GM06990 (cell line): ENCODE measurements around the gene GZF1.
"Not testable (repeated sequence)": the region's sequence is repeated elsewhere in the genome, so short reads cannot be mapped to it uniquely, and the experiment has no call there.

ENCODE experiments used
- DNase-seq: peaks from one replicate; pipeline ENCODE4 v3.0.0-alpha.2; 2011; ENCODE audit not compliant: insufficient read length; ENCODE audit errors: extremely low read depth
- H3K27me3 ChIP-seq: replicated peaks from 2 replicates; pipeline ENCODE4 v1.6.0; 2011; ENCODE audit warnings: low read length; ENCODE audit not compliant: control insufficient read depth, insufficient read depth
- H3K36me3 ChIP-seq: 2 replicates; pipeline ENCODE4 v1.5.1; 2011; ENCODE audit warnings: low read length; ENCODE audit not compliant: control insufficient read depth, insufficient read depth
- H3K4me3 ChIP-seq: replicated peaks from 2 replicates; pipeline ENCODE4 v1.5.1; 2011; ENCODE audit warnings: low read depth, mild to moderate bottlenecking, control low read depth, low read length
- TF ChIP-seq, protein P1 (sequence below): IDR thresholded peaks from 2 replicates; pipeline ENCODE4 v1.5.1; 2011; ENCODE audit warnings: low read length, control low read depth, mild to moderate bottlenecking, inconsistent platforms; ENCODE audit not compliant: insufficient read depth, poor library complexity, severe bottlenecking

The GZF1 gene

DNA sequence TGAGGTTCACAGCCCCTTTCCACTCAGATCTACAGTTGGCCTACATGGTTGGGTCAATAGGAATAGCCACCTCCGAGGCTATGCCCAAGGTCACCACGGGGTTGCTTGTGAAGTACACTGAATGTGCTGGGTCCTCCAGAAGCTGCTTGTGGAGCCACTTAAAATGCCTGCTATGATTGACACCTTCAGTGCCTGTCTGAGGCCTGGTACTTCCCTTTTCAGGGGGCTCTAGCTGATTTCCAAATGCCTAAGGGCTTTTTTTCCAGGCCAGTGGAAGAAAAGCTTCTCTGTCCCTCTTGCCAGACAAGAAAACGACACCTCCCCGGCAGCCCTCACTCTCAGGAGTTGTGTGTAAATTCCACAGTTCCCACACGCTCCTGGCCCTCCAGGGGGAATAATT lies 17.6 kb upstream of the GZF1 start:
- no peak for DNase-seq
- Histone ChIP-seq H3K27me3 (no peaks in the 10 kb centered on the region), H3K36me3 (no peaks in the 10 kb centered on the region), H3K4me3 (no peak overlapping the region)
- TF ChIP-seq, protein P1, sequence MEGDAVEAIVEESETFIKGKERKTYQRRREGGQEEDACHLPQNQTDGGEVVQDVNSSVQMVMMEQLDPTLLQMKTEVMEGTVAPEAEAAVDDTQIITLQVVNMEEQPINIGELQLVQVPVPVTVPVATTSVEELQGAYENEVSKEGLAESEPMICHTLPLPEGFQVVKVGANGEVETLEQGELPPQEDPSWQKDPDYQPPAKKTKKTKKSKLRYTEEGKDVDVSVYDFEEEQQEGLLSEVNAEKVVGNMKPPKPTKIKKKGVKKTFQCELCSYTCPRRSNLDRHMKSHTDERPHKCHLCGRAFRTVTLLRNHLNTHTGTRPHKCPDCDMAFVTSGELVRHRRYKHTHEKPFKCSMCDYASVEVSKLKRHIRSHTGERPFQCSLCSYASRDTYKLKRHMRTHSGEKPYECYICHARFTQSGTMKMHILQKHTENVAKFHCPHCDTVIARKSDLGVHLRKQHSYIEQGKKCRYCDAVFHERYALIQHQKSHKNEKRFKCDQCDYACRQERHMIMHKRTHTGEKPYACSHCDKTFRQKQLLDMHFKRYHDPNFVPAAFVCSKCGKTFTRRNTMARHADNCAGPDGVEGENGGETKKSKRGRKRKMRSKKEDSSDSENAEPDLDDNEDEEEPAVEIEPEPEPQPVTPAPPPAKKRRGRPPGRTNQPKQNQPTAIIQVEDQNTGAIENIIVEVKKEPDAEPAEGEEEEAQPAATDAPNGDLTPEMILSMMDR, result no peak

DNA sequence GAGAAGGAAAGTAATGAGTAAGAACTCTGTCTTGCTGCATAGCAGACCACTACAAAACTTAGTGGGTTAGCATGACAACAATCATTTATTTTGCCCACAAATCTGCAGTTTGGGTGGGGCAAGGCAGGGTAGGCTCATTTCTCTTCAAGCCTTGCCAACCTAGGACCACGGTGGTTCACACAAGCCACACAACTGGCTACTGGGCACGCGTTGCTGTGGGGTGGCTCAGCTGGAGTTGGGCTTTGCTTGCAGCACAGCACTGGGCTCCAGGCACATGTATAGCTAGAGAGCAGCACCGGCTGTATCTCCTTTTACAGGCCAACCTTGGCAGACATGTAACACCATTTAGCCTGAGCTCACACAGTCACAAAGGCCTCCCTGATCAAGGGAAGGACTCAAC lies 16.0 kb upstream of the GZF1 start:
- DNase-seq, result no peak
- H3K4me3 ChIP-seq, result no peak overlapping the region
- TF ChIP-seq, protein P1, result no peak

DNA sequence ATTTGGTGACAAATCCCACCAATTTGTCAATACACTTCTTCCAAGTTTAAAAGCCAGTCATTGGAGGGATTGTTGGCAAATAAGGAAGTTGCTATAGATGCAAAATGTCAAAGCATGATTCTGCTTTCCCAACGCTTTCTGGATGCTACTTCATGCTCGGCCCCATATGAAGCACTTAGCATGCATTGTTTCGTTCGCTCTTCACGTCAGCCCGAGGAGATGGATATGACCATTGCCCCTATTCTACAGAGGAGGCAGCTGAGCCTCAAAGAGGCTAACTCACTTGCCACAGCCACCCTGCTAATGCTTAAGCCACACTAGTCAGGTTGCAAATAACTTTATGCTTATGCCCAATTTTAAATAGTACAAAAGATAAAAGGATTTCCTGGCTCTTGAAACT lies 14.2 kb upstream of the GZF1 start:
- no peak for DNase-seq
- TF ChIP-seq, protein P1, result no peak
- H3K36me3 ChIP-seq, result no peaks in the 10 kb centered on the region
- H3K27me3 ChIP-seq, result no peaks in the 10 kb centered on the region
- H3K4me3 ChIP-seq, result no peak overlapping the region

More for the DNA sequence above, 16.0 kb upstream of the GZF1 start:
- Histone ChIP-seq H3K27me3 (no peaks in the 10 kb centered on the region), H3K36me3 (no peaks in the 10 kb centered on the region)

DNA sequence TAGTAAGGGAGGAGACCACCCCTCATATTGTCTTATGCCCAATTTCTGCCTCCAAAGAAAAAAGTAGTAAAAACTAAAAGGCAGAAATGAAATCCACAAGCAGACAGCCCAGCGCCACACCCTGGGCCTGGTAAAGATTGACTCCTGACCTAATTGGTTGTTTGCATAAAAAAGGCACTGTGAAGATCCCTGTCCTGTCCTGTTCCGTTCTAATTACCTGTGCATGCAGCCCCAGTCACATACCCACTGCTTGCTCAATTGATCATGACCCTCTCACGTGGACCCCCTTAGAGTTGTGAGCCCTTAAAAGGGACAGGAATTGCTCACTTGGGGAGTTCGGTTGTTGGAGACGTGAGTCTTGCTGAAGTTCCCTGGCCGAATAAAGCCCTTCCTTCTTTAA lies 13.5 kb upstream of the GZF1 start:
- DNase-seq, H3K36me3 ChIP-seq, H3K4me3 ChIP-seq, H3K27me3 ChIP-seq: not testable (repeated sequence)

DNA sequence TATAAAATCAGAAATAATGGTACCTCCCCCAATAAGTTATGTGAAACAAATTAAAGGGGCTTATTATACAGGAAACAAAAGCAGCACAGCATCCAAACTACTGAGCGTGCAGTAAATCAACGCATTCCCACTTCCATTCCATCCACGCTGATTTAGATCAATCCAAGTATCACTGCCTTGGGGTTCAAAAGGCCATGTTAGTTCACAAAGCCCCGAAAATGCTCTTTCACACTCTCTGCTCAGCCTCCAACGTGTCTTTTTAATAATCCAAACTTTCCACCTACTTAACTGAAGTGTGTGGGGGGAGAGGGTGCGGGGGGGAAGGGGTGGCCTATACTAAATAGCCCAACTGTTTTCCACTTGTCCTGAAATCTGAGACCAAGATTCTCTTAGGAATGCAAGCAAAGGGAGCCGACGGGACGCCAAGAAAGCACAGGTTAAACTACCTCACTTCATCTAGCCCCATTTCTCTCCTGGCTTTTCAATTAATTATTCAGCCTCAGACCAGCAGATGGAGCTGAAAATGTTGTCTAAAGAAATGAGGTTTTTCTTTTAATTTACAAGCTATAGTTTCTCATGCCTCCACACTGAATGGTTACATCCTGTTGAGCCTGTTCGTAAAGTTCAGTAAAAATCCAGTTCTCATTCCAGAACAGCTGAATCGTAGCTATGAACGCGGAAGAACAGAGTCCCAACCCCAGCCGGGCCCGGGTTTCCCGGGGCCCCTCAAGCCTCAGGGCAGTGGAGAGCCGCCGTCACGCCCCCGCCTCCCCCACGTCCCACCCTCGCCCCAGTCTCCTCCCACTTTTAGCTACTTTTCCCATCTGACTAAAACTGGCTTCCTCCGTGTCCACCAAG lies 12.4 kb upstream of the GZF1 start:
- peaks cover 2% of the 10 kb centered on the region for H3K36me3 ChIP-seq
- TF ChIP-seq, protein P1, result peak; percentile 54
- DNase-seq, result no peak
- peak overlapping the region; percentile 92 for H3K4me3 ChIP-seq
- H3K27me3 ChIP-seq, result no peaks in the 10 kb centered on the region

DNA sequence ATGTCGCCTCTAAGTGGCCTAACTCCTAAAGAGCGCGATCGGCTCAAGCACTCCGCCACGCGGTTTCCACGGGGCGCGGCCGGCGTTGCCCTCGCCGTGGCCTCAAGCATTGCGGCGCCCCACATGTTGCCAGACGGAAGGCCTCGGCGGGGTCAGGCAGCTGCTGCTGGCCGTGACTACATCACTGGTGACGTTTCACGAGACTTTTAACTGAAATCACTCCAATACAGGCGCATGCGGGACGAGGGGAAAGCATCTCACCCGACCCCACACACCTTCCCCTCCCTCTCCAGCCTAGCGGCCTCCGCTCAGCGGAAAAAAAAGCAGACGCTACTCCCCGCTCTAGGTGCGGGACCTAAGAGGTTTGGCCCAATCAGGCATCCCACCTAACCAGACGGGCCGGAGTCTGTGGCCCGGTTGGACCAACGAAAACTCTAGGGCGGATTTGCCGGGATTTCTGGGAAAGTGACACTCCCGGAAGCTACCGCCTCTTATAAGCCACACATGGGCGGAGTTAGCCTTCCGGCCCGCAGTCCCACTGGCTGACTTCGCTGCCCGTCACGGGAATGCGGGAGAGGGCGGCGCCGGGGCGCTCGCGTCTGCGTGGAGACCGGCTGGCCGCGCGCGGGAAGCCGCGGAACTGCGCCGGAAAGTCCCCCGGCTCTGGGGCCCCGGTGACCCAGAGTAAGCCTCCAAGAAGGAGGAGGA lies 11.6 kb upstream of the GZF1 start, which contains the start of gene NXT1:
TSS of gene NXT1 (plus strand) at position 596 of the 708 bp plus-strand sequence. CDS start 3,251 bp downstream, outside the sequence.
- TF ChIP-seq, protein P1, result no peak

More for the DNA sequence above, 11.6 kb upstream of the GZF1 start, which contains the start of gene NXT1:
- peaks cover 2% of the 10 kb centered on the region for H3K36me3 ChIP-seq
- H3K4me3 ChIP-seq, result peak within 1 kb of the TSS; percentile 92
- DNase-seq, result peak; percentile 98
- no peaks in the 10 kb centered on the region for H3K27me3 ChIP-seq
